ENCODE results near the gene ASGR2.

ASGR2 gene

GRCh38 chr17:7112510-7113108 is 2.0 kb downstream of the ASGR2 start:
- Histone ChIP-seq H3K4me1 (ENCODE audit: control insufficient read depth, insufficient read depth, low read length, poor library complexity, severe bottlenecking) (no peaks in the 10 kb centered on the region), H3K27me3 (replicated peaks; ENCODE audit: control insufficient read depth, insufficient read depth, low read length, poor library complexity, severe bottlenecking) (no peaks in the 10 kb centered on the region), H3K36me3 (ENCODE audit: control insufficient read depth, insufficient read depth, low read length) (no peaks in the 10 kb centered on the region), H3K9me3 (ENCODE audit: control insufficient read depth, low read length) (no peaks in the 10 kb centered on the region), H3K27ac (ENCODE audit: insufficient read depth, low read length, poor library complexity, severe bottlenecking) (no peak overlapping the region), H3K4me3 (ENCODE audit: insufficient read depth, low read depth, low read length, poor library complexity, severe bottlenecking) (no peak overlapping the region)
- no peak for DNase-seq

GRCh38 chr17:7111784-7112509 is 2.7 kb downstream of the ASGR2 start:
- Histone ChIP-seq H3K4me3 (ENCODE audit: insufficient read depth, low read depth, low read length, poor library complexity, severe bottlenecking) (no peak overlapping the region), H3K27me3 (replicated peaks; ENCODE audit: control insufficient read depth, insufficient read depth, low read length, poor library complexity, severe bottlenecking) (no peaks in the 10 kb centered on the region), H3K9me3 (ENCODE audit: control insufficient read depth, low read length) (no peaks in the 10 kb centered on the region), H3K27ac (ENCODE audit: insufficient read depth, low read length, poor library complexity, severe bottlenecking) (no peak overlapping the region), H3K4me1 (ENCODE audit: control insufficient read depth, insufficient read depth, low read length, poor library complexity, severe bottlenecking) (no peaks in the 10 kb centered on the region), H3K36me3 (ENCODE audit: control insufficient read depth, insufficient read depth, low read length) (no peaks in the 10 kb centered on the region)
- no peak for DNase-seq

GRCh38 chr17:7110617-7111306 is 3.9 kb downstream of the ASGR2 start:
- H3K27ac ChIP-seq (ENCODE audit: insufficient read depth, low read length, poor library complexity, severe bottlenecking), result no peak overlapping the region
- H3K36me3 ChIP-seq (ENCODE audit: control insufficient read depth, insufficient read depth, low read length), result no peaks in the 10 kb centered on the region
- H3K9me3 ChIP-seq (ENCODE audit: control insufficient read depth, low read length), result no peaks in the 10 kb centered on the region
- H3K4me1 ChIP-seq (ENCODE audit: control insufficient read depth, insufficient read depth, low read length, poor library complexity, severe bottlenecking), result no peaks in the 10 kb centered on the region
- H3K4me3 ChIP-seq (ENCODE audit: insufficient read depth, low read depth, low read length, poor library complexity, severe bottlenecking), result no peak overlapping the region
- DNase-seq, result no peak
- H3K27me3 ChIP-seq (replicated peaks; ENCODE audit: control insufficient read depth, insufficient read depth, low read length, poor library complexity, severe bottlenecking), result no peaks in the 10 kb centered on the region

- Histone ChIP-seq H3K36me3 (ENCODE audit: control insufficient read depth, insufficient read depth, low read length) (no peaks in the 10 kb centered on the region), H3K4me1 (ENCODE audit: control insufficient read depth, insufficient read depth, low read length, poor library complexity, severe bottlenecking) (no peaks in the 10 kb centered on the region), H3K9me3 (ENCODE audit: control insufficient read depth, low read length) (no peaks in the 10 kb centered on the region), H3K27me3 (replicated peaks; ENCODE audit: control insufficient read depth, insufficient read depth, low read length, poor library complexity, severe bottlenecking) (no peaks in the 10 kb centered on the region), H3K27ac (ENCODE audit: insufficient read depth, low read length, poor library complexity, severe bottlenecking) (no peak overlapping the region), H3K4me3 (ENCODE audit: insufficient read depth, low read depth, low read length, poor library complexity, severe bottlenecking) (no peak overlapping the region)
- DNase-seq, result no peak
These were observed 4.9 kb downstream of the ASGR2 start for GRCh38 chr17:7109461-7110322.

- H3K4me1 ChIP-seq (ENCODE audit: control insufficient read depth, insufficient read depth, low read length, poor library complexity, severe bottlenecking), result no peaks in the 10 kb centered on the region
- no peaks in the 10 kb centered on the region for H3K9me3 ChIP-seq (ENCODE audit: control insufficient read depth, low read length)
- DNase-seq, result no peak
- H3K36me3 ChIP-seq (ENCODE audit: control insufficient read depth, insufficient read depth, low read length), result no peaks in the 10 kb centered on the region
- H3K4me3 ChIP-seq (ENCODE audit: insufficient read depth, low read depth, low read length, poor library complexity, severe bottlenecking), result no peak overlapping the region
- no peaks in the 10 kb centered on the region for H3K27me3 ChIP-seq (replicated peaks; ENCODE audit: control insufficient read depth, insufficient read depth, low read length, poor library complexity, severe bottlenecking)
- H3K27ac ChIP-seq (ENCODE audit: insufficient read depth, low read length, poor library complexity, severe bottlenecking), result no peak overlapping the region
These were observed 5.6 kb downstream of the ASGR2 start for GRCh38 chr17:7108981-7109380.

GRCh38 chr17:7108560-7108925 is 6.1 kb downstream of the ASGR2 start:
- Histone ChIP-seq H3K27ac (ENCODE audit: insufficient read depth, low read length, poor library complexity, severe bottlenecking) (no peak overlapping the region), H3K4me3 (ENCODE audit: insufficient read depth, low read depth, low read length, poor library complexity, severe bottlenecking) (no peak overlapping the region), H3K27me3 (replicated peaks; ENCODE audit: control insufficient read depth, insufficient read depth, low read length, poor library complexity, severe bottlenecking) (no peaks in the 10 kb centered on the region), H3K4me1 (ENCODE audit: control insufficient read depth, insufficient read depth, low read length, poor library complexity, severe bottlenecking) (no peaks in the 10 kb centered on the region), H3K36me3 (ENCODE audit: control insufficient read depth, insufficient read depth, low read length) (no peaks in the 10 kb centered on the region), H3K9me3 (ENCODE audit: control insufficient read depth, low read length) (no peaks in the 10 kb centered on the region)
- DNase-seq, result no peak

GRCh38 chr17:7107795-7108559 is 6.6 kb downstream of the ASGR2 start:
- Histone ChIP-seq H3K4me1 (ENCODE audit: control insufficient read depth, insufficient read depth, low read length, poor library complexity, severe bottlenecking) (no peaks in the 10 kb centered on the region), H3K27ac (ENCODE audit: insufficient read depth, low read length, poor library complexity, severe bottlenecking) (no peak overlapping the region), H3K9me3 (ENCODE audit: control insufficient read depth, low read length) (no peaks in the 10 kb centered on the region), H3K36me3 (ENCODE audit: control insufficient read depth, insufficient read depth, low read length) (no peaks in the 10 kb centered on the region), H3K27me3 (replicated peaks; ENCODE audit: control insufficient read depth, insufficient read depth, low read length, poor library complexity, severe bottlenecking) (no peaks in the 10 kb centered on the region), H3K4me3 (ENCODE audit: insufficient read depth, low read depth, low read length, poor library complexity, severe bottlenecking) (no peak overlapping the region)
- DNase-seq, result no peak

GRCh38 chr17:7107012-7107754 is 7.4 kb downstream of the ASGR2 start:
- Histone ChIP-seq H3K9me3 (ENCODE audit: control insufficient read depth, low read length) (no peaks in the 10 kb centered on the region), H3K36me3 (ENCODE audit: control insufficient read depth, insufficient read depth, low read length) (no peaks in the 10 kb centered on the region), H3K4me1 (ENCODE audit: control insufficient read depth, insufficient read depth, low read length, poor library complexity, severe bottlenecking) (no peaks in the 10 kb centered on the region), H3K27me3 (replicated peaks; ENCODE audit: control insufficient read depth, insufficient read depth, low read length, poor library complexity, severe bottlenecking) (peaks cover 2% of the 10 kb centered on the region), H3K4me3 (ENCODE audit: insufficient read depth, low read depth, low read length, poor library complexity, severe bottlenecking) (no peak overlapping the region), H3K27ac (ENCODE audit: insufficient read depth, low read length, poor library complexity, severe bottlenecking) (no peak overlapping the region)
- no peak for DNase-seq

GRCh38 chr17:7102421-7102820 is 12.2 kb downstream of the ASGR2 start:
- H3K27me3 ChIP-seq (replicated peaks; ENCODE audit: control insufficient read depth, insufficient read depth, low read length, poor library complexity, severe bottlenecking), result peaks cover 2% of the 10 kb centered on the region
- no peaks in the 10 kb centered on the region for H3K36me3 ChIP-seq (ENCODE audit: control insufficient read depth, insufficient read depth, low read length)
- H3K27ac ChIP-seq (ENCODE audit: insufficient read depth, low read length, poor library complexity, severe bottlenecking), result no peak overlapping the region
- no peaks in the 10 kb centered on the region for H3K9me3 ChIP-seq (ENCODE audit: control insufficient read depth, low read length)
- no peaks in the 10 kb centered on the region for H3K4me1 ChIP-seq (ENCODE audit: control insufficient read depth, insufficient read depth, low read length, poor library complexity, severe bottlenecking)
- DNase-seq, result no peak
- no peak overlapping the region for H3K4me3 ChIP-seq (ENCODE audit: insufficient read depth, low read depth, low read length, poor library complexity, severe bottlenecking)
